ENCODE data around the gene PPP1R12B.
"Not testable (repeated sequence)": the region's sequence is repeated elsewhere in the genome, so short reads cannot be mapped to it uniquely, and the experiment has no call there.

The PPP1R12B gene

GRCh38 chr1:202588503-202589189 is 240.1 kb downstream of the PPP1R12B start:
- DNase-seq = no peak

- no peak for DNase-seq
These were observed 240.9 kb downstream of the PPP1R12B start for GRCh38 chr1:202589190-202589930.

GRCh38 chr1:202590126-202590525 is 241.6 kb downstream of the PPP1R12B start:
- no peak for DNase-seq

GRCh38 chr1:202590975-202591411 is 242.5 kb downstream of the PPP1R12B start:
- no peak for DNase-seq

- DNase-seq = no peak
These were observed 243.0 kb downstream of the PPP1R12B start for GRCh38 chr1:202591515-202591914.

GRCh38 chr1:202592146-202592545 is 243.6 kb downstream of the PPP1R12B start:
- no peak for DNase-seq

- no peak for DNase-seq
These were observed 245.3 kb downstream of the PPP1R12B start for GRCh38 chr1:202593845-202594244.

GRCh38 chr1:202596638-202597037 is 248.1 kb downstream of the PPP1R12B start:
- no peak for DNase-seq

GRCh38 chr1:202597090-202597761 is 248.7 kb downstream of the PPP1R12B start:
- DNase-seq = no peak

- DNase-seq = no peak
These were observed 251.4 kb downstream of the PPP1R12B start for GRCh38 chr1:202599669-202600431.

- DNase-seq = no peak
These were observed 252.0 kb downstream of the PPP1R12B start for GRCh38 chr1:202600432-202601041.

GRCh38 chr1:202603435-202603834 is 254.9 kb downstream of the PPP1R12B start:
- DNase-seq = no peak

- DNase-seq = no peak
These were observed 257.0 kb downstream of the PPP1R12B start for GRCh38 chr1:202605515-202605914.

- DNase-seq = not testable (repeated sequence)
These were observed 263.5 kb downstream of the PPP1R12B start for GRCh38 chr1:202612036-202612435.

GRCh38 chr1:202613571-202613970 is 265.1 kb downstream of the PPP1R12B start:
- no peak for DNase-seq

GRCh38 chr1:202614363-202615207 is 266.1 kb downstream of the PPP1R12B start:
- DNase-seq = not testable (repeated sequence)

GRCh38 chr1:202615208-202615500 is 266.7 kb downstream of the PPP1R12B start:
- not testable (repeated sequence) for DNase-seq

GRCh38 chr1:202615501-202616354 is 267.2 kb downstream of the PPP1R12B start:
- DNase-seq = no peak

GRCh38 chr1:202616355-202616915 is 267.9 kb downstream of the PPP1R12B start:
- no peak for DNase-seq

GRCh38 chr1:202619012-202619411 is 270.5 kb downstream of the PPP1R12B start:
- not testable (repeated sequence) for DNase-seq
